Epithelial cell of alveolus of lung (primary cell): ENCODE measurements around the gene AOC3. TPM values are rescaled to one million over a fixed set of nuclear protein-coding genes. Genes with fewer than 3 reads are reported as not detected.

Source experiments
- total RNA-seq: library from RNA; depleted of rRNA; stranded (reverse); fragments of >200 nt; gene quantifications from 2 replicates; pipeline ENCODE4 v1.2.1, GENCODE V29; 2015

The AOC3 gene, protein sequence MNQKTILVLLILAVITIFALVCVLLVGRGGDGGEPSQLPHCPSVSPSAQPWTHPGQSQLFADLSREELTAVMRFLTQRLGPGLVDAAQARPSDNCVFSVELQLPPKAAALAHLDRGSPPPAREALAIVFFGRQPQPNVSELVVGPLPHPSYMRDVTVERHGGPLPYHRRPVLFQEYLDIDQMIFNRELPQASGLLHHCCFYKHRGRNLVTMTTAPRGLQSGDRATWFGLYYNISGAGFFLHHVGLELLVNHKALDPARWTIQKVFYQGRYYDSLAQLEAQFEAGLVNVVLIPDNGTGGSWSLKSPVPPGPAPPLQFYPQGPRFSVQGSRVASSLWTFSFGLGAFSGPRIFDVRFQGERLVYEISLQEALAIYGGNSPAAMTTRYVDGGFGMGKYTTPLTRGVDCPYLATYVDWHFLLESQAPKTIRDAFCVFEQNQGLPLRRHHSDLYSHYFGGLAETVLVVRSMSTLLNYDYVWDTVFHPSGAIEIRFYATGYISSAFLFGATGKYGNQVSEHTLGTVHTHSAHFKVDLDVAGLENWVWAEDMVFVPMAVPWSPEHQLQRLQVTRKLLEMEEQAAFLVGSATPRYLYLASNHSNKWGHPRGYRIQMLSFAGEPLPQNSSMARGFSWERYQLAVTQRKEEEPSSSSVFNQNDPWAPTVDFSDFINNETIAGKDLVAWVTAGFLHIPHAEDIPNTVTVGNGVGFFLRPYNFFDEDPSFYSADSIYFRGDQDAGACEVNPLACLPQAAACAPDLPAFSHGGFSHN
- total RNA-seq, result 0.13 and 1.5 TPM in 2 replicates

GRCh38 chr17:42850954-42851353, at the start of gene AOC3:
AOC3 (plus strand) TSS chr17:42851199; CDS start chr17:42851344, 145 bp downstream.

GRCh38 chr17:42832934-42833766, 17.8 kb upstream of the AOC3 start, which contains the start of gene PSME3:
PSME3 (plus strand) TSS chr17:42833397; CDS start chr17:42833632, 235 bp downstream.

DNA sequence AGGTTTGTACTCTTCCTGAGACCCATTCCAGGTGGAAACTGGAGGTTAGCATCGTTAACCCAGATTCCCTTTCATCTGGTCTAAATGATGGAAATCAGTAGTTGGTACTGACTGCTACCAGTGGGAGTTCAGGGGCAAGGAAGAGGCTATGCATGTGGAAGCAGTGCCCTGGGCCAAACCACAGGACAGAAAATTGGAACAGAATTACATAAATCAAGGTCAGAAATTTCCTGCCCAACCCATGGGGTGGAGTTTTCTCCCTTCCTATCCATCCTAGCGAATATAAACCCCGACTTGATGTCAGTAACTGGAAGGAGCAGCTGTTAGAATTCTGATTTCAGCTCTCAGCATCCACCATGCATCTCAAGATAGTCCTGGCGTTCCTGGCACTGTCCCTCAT, 6.7 kb upstream of the AOC3 start, which contains the start of gene AOC2:
AOC2 (plus strand) TSS at position 310 of the 400 bp plus-strand sequence; CDS start at position 357, 47 bp downstream.

DNA sequence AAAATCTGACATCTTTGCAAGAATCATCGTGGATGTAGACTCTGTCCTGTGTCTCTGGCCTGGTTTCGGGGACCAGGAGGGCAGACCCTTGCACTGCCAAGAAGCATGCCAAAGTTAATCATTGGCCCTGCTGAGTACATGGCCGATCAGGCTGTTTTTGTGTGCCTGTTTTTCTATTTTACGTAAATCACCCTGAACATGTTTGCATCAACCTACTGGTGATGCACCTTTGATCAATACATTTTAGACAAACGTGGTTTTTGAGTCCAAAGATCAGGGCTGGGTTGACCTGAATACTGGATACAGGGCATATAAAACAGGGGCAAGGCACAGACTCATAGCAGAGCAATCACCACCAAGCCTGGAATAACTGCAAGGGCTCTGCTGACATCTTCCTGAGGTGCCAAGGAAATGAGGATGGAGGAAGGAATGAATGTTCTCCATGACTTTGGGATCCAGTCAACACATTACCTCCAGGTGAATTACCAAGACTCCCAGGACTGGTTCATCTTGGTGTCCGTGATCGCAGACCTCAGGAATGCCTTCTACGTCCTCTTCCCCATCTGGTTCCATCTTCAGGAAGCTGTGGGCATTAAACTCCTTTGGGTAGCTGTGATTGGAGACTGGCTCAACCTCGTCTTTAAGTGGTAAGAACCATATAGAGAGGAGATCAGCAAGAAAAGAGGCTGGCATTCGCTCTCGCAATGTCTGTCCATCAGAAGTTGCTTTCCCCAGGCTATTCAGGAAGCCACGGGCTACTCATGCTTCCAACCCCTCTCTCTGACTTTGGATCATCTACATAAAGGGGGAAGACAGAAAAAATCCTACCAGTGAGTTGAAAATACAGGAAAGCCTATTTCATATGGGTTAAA, 49.7 kb downstream of the AOC3 start, which contains the start of gene G6PC1:
G6PC1 (plus strand) TSS at position 340 of the 872 bp plus-strand sequence; CDS start at position 418, 78 bp downstream.

Other genes starting within 250 kb of the AOC3 start
- gene RETREG3, start 241.8 kb upstream of the AOC3 start, total RNA-seq, result 46.6 and 52.0 TPM in 2 replicates
- gene TUBG1, start 241.5 kb upstream of the AOC3 start, total RNA-seq, result 35.1 and 68.0 TPM in 2 replicates
- gene TUBG2, start 191.9 kb upstream of the AOC3 start, total RNA-seq, result 5.0 and 24.8 TPM in 2 replicates
- 10.2 and 30.8 TPM in 2 replicates for gene PLEKHH3, start 174.2 kb upstream of the AOC3 start, total RNA-seq
- gene CCR10, start 169.4 kb upstream of the AOC3 start, total RNA-seq, result 2.0 and 3.0 TPM in 2 replicates
- gene CNTNAP1, start 168.7 kb upstream of the AOC3 start, total RNA-seq, result 18.4 and 37.0 TPM in 2 replicates
- gene EZH1, start 106.2 kb upstream of the AOC3 start, total RNA-seq, result 5.3 and 8.7 TPM in 2 replicates
- gene RAMP2, start 90.0 kb upstream of the AOC3 start, total RNA-seq, result 0.78 TPM in 1 of 2 replicates, not detected in the other
- gene VPS25, start 77.8 kb upstream of the AOC3 start, total RNA-seq, result 89.2 and 114 TPM in 2 replicates
- 0.32 and 0.39 TPM in 2 replicates for gene WNK4, start 70.6 kb upstream of the AOC3 start, total RNA-seq
- 66.1 and 67.1 TPM in 2 replicates for gene COA3, start 52.5 kb upstream of the AOC3 start, total RNA-seq
- not detected in 2 replicates for gene CNTD1, start 52.3 kb upstream of the AOC3 start, total RNA-seq
- gene BECN1, start 26.9 kb upstream of the AOC3 start, total RNA-seq, result 69.4 and 110 TPM in 2 replicates
- gene PSME3, start 17.8 kb upstream of the AOC3 start, total RNA-seq, result 57.6 and 88.3 TPM in 2 replicates
- gene AOC2, start 6.6 kb upstream of the AOC3 start, total RNA-seq, result 0.26 and 0.72 TPM in 2 replicates
- gene G6PC1, start 49.6 kb downstream of the AOC3 start, total RNA-seq, result not detected in 2 replicates
- gene AARSD1, start 113.3 kb downstream of the AOC3 start, total RNA-seq, result 22.0 and 28.8 TPM in 2 replicates
- 0.52 TPM in 1 of 2 replicates, not detected in the other for gene PTGES3L, start 128.9 kb downstream of the AOC3 start, total RNA-seq
- gene RUNDC1, start 129.4 kb downstream of the AOC3 start, total RNA-seq, result 7.9 and 9.5 TPM in 2 replicates
- 1,977 and 2,082 TPM in 2 replicates for gene RPL27, start 147.2 kb downstream of the AOC3 start, total RNA-seq
- 15.1 and 42.8 TPM in 2 replicates for gene IFI35, start 155.6 kb downstream of the AOC3 start, total RNA-seq
- gene VAT1, start 171.2 kb downstream of the AOC3 start, total RNA-seq, result 87.4 and 267 TPM in 2 replicates
- 0.65 and 0.80 TPM in 2 replicates for gene RND2, start 174.0 kb downstream of the AOC3 start, total RNA-seq